ENCODE data around the gene TBC1D16. TPM values are rescaled to one million over a fixed set of nuclear protein-coding genes. Genes with fewer than 3 reads are reported as not detected.
A peak's percentile ranks its signal among the peaks of the same experiment; 100 is the strongest.

Gene TBC1D16
- total and polyA plus RNA-seq, 8 donors: 17.3 to 49.1 (median 31.3) TPM

DNA sequence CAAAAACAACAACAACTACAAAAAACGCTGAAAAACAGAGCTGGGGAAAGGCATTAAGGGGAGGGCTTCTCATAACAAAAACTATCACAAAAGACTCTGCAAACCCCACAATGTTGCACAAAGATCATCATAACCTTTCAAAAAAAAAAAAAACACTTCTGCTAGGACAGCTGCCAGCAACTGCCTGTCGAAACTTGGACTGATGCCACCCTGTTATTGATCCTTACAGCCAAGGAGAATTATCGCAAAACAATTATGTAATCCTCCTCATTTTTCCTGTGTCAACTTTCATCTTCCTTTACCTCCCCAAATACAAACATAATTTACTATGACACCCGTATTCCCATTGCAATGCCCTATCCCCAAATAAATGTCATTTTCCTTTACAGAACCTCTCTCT is 10.0 kb upstream of the TBC1D16 start:
- H3K4me1 ChIP-seq: no peaks in the 10 kb centered on the region
- ATAC-seq (no peak), DNase-seq (no peak)
- no peak overlapping the region for H3K27ac ChIP-seq
- no peaks in the 10 kb centered on the region for H3K27me3 ChIP-seq
- peaks cover 0 to 13% of the 10 kb centered on the region in 2 donors for H3K36me3 ChIP-seq
- intact Hi-C loops (cut with DNase I): no loop called here
- TF ChIP-seq, protein P1, sequence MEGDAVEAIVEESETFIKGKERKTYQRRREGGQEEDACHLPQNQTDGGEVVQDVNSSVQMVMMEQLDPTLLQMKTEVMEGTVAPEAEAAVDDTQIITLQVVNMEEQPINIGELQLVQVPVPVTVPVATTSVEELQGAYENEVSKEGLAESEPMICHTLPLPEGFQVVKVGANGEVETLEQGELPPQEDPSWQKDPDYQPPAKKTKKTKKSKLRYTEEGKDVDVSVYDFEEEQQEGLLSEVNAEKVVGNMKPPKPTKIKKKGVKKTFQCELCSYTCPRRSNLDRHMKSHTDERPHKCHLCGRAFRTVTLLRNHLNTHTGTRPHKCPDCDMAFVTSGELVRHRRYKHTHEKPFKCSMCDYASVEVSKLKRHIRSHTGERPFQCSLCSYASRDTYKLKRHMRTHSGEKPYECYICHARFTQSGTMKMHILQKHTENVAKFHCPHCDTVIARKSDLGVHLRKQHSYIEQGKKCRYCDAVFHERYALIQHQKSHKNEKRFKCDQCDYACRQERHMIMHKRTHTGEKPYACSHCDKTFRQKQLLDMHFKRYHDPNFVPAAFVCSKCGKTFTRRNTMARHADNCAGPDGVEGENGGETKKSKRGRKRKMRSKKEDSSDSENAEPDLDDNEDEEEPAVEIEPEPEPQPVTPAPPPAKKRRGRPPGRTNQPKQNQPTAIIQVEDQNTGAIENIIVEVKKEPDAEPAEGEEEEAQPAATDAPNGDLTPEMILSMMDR (IDR thresholded peaks at IDR 0.05): no peak
- no peak overlapping the region for H3K4me3 ChIP-seq
- H3K9me3 ChIP-seq: peaks cover 0 to 4% of the 10 kb centered on the region in 2 donors

DNA sequence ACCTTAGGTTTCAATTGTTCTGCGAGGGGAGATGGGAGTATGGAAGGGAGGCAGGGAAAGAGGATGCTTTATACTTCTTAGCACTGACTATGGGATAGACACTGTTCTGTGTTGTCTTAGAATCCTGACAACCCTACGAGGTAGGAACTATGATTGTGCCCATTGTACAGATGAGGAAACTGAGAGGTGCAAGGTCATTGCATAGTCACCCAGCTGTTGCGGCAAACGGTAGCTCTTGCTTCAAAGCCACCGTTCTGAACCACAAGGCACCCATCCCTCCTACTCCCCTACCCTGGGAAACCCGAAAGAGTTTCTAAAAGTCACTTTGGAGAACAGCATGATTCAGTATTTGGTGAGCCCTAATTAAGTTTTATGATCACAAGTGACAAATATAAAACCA is 8.3 kb upstream of the TBC1D16 start:
- ATAC-seq: no peak
- no peak overlapping the region for H3K4me3 ChIP-seq
- peaks cover 0 to 4% of the 10 kb centered on the region in 2 donors for H3K9me3 ChIP-seq
- no peak overlapping the region for H3K27ac ChIP-seq
- TF ChIP-seq, protein P1 (IDR thresholded peaks at IDR 0.05): no peak
- DNase-seq: no peak
- H3K4me1 ChIP-seq: no peaks in the 10 kb centered on the region
- H3K36me3 ChIP-seq: peaks cover 0 to 6% of the 10 kb centered on the region in 2 donors
- no peaks in the 10 kb centered on the region for H3K27me3 ChIP-seq
- intact Hi-C loops (cut with DNase I): no loop called here

DNA sequence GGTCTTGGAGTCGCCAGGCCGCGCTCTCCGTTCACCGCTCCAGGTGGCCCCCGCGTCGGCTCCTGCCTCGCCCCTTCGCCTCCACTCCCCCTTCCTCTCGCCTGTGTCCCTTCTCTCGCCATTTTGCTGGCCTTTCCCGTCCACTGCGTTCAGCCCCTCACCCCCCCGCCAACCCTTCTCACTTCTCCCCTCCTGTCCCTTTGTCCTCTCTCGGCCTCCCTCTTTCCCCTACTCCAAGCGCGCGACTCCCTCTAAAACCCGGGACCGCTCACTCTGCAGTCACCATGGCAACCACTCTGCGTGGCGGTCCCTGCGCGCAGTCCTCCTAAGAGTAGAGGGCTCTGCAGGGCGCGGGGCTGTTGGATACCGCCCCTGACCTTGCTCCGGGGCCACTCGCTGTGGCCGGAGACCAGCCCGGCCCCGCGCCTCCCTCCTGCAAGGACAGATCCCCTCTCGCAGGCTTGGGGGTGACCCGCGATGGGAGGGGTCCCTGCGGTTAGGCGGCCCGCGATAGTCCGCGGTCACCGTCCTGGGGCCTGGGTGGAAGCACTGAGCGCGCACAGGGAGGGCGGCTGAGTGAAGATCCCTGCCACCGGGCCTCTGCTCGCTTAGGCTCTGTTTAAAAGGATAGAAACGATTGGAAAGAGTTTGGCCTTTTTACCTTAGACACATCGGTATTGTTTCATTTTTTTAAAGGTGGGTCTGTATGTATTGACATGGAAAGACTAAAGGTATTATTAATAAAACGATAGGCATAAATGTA is 1.2 kb upstream of the TBC1D16 start:
- Histone ChIP-seq H3K27ac (peak overlapping the region; percentile 26 to 96), H3K27me3 (peaks cover 0 to 33% of the 10 kb centered on the region in 2 donors), H3K4me3 (peak overlapping the region; percentile 62 to 84), H3K36me3 (peaks cover 0 to under 1% of the 10 kb centered on the region in 2 donors), H3K4me1 (peaks cover 4 to 30% of the 10 kb centered on the region in 2 donors), H3K9me3 (no peaks in the 10 kb centered on the region)
- intact Hi-C loops (cut with DNase I): no loop called here
- peak; percentile 23 for ATAC-seq
- TF ChIP-seq, protein P1 (IDR thresholded peaks at IDR 0.05): no peak
- DNase-seq: peak in 3 of 4 donors; percentile 45 to 71 (median 66)

DNA sequence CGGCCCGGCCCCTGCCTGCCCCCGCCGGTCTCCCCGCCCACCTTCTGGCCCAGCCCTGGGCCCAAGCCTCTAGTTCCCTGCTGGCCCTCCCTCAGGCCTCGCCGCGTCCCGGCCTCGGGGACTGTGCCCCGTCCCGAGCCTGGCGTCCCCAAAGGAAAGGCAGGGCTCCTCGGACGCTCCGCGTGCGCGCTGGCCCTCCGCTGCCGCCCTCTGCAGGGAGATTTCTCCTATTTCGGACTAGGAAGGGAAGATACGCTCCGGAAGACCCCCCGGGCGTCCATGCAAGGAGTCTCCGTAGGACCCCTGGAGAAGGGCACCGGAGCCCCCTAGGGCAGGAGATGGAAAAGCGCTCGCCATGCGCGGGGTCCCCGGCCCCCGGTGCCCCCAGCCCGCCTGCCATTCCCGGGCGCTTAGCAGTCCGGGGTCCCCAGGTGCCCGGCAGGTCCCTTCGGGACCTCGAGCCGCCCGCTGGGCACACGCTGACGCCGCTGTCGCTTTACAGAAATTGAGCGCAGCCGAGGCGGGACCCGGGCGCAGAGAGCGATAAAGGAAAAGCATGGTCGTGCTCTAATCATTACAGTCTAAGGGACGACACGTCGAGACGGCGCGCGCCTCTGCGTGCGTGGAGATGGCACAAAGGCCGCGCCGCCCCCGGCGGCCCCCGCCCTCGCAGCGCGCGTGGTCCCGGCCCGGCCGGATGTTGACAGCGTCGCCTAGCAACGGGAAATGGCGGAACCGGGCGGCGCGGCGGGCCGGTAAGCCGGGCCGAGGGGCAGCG is 454 bp upstream of the TBC1D16 start, which contains the start of gene CCDC40:
Gene CCDC40 (plus strand): TSS at position 706 of the 778 bp plus-strand sequence. CDS start 21 bp downstream, at position 727.
- intact Hi-C loops (cut with DNase I): no loop called here
- DNase-seq (peak; percentile 87 to 95 (median 90)), ATAC-seq (peak; percentile 96)
- H3K4me3 ChIP-seq: peak within 1 kb of the TSS; percentile 62 to 84
- no peaks in the 10 kb centered on the region for H3K36me3 ChIP-seq
- H3K27me3 ChIP-seq: peaks cover 0 to 33% of the 10 kb centered on the region in 2 donors
- H3K27ac ChIP-seq: peak within 1 kb of the TSS; percentile 86 to 96
- TF ChIP-seq, protein P1 (IDR thresholded peaks at IDR 0.05): no peak
- peaks cover 4 to 31% of the 10 kb centered on the region in 2 donors for H3K4me1 ChIP-seq
- H3K9me3 ChIP-seq: no peaks in the 10 kb centered on the region
